HS-27A (cell line): ENCODE data around the gene NCAPD2.
A peak's percentile ranks its signal among the peaks of the same experiment; 100 is the strongest.

Experiments
- DNase-seq: peaks from one replicate; pipeline ENCODE4 v3.0.0-alpha.2; 2012; ENCODE audit warnings: low read depth, missing footprints

NCAPD2 gene

DNA sequence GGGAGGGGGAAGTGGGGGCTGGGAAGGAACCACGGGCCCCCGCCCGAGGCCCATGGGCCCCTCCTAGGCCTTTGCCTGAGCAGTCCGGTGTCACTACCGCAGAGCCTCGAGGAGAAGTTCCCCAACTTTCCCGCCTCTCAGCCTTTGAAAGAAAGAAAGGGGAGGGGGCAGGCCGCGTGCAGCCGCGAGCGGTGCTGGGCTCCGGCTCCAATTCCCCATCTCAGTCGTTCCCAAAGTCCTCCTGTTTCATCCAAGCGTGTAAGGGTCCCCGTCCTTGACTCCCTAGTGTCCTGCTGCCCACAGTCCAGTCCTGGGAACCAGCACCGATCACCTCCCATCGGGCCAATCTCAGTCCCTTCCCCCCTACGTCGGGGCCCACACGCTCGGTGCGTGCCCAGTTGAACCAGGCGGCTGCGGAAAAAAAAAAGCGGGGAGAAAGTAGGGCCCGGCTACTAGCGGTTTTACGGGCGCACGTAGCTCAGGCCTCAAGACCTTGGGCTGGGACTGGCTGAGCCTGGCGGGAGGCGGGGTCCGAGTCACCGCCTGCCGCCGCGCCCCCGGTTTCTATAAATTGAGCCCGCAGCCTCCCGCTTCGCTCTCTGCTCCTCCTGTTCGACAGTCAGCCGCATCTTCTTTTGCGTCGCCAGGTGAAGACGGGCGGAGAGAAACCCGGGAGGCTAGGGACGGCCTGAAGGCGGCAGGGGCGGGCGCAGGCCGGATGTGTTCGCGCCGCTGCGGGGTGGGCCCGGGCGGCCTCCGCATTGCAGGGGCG, 40.2 kb downstream of the NCAPD2 start, which contains the start of gene GAPDH:
Gene GAPDH (plus strand): TSS at position 595 of the 772 bp plus-strand sequence. CDS start 316 bp downstream, outside the sequence.
- DNase-seq, result peak; percentile 96

- DNase-seq, result no peak
These were observed 40.7 kb downstream of the NCAPD2 start for GRCh38 chr12:6534695-6534944.

GRCh38 chr12:6534945-6535696, 41.2 kb downstream of the NCAPD2 start:
- peak; percentile 45 for DNase-seq

DNA sequence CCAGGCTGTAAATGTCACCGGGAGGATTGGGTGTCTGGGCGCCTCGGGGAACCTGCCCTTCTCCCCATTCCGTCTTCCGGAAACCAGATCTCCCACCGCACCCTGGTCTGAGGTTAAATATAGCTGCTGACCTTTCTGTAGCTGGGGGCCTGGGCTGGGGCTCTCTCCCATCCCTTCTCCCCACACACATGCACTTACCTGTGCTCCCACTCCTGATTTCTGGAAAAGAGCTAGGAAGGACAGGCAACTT, 41.7 kb downstream of the NCAPD2 start:
- no peak for DNase-seq

DNA sequence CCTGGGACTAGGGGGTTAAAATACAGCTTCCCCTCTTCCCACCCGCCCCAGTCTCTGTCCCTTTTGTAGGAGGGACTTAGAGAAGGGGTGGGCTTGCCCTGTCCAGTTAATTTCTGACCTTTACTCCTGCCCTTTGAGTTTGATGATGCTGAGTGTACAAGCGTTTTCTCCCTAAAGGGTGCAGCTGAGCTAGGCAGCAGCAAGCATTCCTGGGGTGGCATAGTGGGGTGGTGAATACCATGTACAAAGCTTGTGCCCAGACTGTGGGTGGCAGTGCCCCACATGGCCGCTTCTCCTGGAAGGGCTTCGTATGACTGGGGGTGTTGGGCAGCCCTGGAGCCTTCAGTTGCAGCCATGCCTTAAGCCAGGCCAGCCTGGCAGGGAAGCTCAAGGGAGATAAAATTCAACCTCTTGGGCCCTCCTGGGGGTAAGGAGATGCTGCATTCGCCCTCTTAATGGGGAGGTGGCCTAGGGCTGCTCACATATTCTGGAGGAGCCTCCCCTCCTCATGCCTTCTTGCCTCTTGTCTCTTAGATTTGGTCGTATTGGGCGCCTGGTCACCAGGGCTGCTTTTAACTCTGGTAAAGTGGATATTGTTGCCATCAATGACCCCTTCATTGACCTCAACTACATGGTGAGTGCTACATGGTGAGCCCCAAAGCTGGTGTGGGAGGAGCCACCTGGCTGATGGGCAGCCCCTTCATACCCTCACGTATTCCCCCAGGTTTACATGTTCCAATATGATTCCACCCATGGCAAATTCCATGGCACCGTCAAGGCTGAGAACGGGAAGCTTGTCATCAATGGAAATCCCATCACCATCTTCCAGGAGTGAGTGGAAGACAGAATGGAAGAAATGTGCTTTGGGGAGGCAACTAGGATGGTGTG, 42.3 kb downstream of the NCAPD2 start:
- DNase-seq, result no peak

- DNase-seq, result no peak
These were observed 43.1 kb downstream of the NCAPD2 start for GRCh38 chr12:6536894-6537579.

DNA sequence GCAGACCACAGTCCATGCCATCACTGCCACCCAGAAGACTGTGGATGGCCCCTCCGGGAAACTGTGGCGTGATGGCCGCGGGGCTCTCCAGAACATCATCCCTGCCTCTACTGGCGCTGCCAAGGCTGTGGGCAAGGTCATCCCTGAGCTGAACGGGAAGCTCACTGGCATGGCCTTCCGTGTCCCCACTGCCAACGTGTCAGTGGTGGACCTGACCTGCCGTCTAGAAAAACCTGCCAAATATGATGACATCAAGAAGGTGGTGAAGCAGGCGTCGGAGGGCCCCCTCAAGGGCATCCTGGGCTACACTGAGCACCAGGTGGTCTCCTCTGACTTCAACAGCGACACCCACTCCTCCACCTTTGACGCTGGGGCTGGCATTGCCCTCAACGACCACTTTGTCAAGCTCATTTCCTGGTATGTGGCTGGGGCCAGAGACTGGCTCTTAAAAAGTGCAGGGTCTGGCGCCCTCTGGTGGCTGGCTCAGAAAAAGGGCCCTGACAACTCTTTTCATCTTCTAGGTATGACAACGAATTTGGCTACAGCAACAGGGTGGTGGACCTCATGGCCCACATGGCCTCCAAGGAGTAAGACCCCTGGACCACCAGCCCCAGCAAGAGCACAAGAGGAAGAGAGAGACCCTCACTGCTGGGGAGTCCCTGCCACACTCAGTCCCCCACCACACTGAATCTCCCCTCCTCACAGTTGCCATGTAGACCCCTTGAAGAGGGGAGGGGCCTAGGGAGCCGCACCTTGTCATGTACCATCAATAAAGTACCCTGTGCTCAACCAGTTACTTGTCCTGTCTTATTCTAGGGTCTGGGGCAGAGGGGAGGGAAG, 43.9 kb downstream of the NCAPD2 start:
- peak; percentile 47 for DNase-seq

DNA sequence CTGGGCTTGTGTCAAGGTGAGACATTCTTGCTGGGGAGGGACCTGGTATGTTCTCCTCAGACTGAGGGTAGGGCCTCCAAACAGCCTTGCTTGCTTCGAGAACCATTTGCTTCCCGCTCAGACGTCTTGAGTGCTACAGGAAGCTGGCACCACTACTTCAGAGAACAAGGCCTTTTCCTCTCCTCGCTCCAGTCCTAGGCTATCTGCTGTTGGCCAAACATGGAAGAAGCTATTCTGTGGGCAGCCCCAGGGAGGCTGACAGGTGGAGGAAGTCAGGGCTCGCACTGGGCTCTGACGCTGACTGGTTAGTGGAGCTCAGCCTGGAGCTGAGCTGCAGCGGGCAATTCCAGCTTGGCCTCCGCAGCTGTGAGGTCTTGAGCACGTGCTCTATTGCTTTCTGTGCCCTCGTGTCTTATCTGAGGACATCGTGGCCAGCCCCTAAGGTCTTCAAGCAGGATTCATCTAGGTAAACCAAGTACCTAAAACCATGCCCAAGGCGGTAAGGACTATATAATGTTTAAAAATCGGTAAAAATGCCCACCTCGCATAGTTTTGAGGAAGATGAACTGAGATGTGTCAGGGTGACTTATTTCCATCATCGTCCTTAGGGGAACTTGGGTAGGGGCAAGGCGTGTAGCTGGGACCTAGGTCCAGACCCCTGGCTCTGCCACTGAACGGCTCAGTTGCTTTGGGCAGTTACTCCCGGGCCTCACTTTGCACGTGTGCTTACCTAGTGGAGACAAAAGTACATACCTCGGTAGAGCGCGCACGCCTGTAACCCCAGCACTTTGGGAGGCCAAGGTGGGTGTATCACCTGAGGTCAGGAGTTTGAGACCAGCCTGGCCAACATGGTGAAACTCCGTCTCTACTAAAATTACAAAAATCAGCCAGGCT, 44.8 kb downstream of the NCAPD2 start:
- peak; percentile 42 for DNase-seq

DNA sequence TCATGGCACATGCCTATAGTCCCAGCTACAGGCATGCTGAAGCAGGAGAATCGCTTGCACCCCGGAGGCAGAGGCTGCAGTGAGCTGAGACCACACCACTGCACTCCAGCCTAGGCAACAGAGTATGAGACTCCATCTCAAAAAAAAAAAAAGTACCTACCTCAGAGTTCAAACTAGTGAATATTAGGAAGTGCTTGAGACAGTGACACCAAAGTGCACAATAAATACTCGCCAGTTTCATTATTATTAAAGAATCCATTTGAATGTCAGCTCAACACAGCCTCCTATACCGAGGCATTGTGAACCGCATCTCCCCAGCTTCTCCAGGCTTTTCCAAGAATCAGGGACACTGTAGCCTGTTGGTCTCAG, 45.4 kb downstream of the NCAPD2 start:
- DNase-seq, result no peak

GRCh38 chr12:6539707-6540134, 45.8 kb downstream of the NCAPD2 start:
- DNase-seq, result peak; percentile 46

GRCh38 chr12:6540181-6540877, 46.4 kb downstream of the NCAPD2 start:
- peak; percentile 90 for DNase-seq

- DNase-seq, result no peak
These were observed 47.7 kb downstream of the NCAPD2 start for GRCh38 chr12:6541371-6542165.

GRCh38 chr12:6542209-6543009, 48.5 kb downstream of the NCAPD2 start:
- DNase-seq, result no peak

DNA sequence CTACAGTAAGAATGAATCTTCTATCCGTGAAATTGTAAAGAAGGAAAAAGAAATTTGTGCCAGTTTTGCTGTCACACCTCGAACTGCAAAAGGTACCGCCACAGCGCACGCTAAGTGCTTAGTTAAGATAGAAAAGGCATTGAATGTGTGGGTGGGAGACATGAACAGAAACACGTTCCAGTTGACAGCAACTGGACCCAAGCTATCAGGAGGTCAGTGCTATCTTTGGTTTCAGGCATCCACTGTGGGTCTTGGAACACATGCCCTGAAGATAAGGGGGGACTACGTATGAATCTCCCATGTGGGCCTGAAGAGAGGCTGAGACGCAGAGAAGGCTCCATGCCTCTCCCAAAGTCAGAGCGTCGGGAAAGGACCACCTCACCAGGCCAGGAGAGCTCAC, 52.1 kb downstream of the NCAPD2 start:
- no peak for DNase-seq

- no peak for DNase-seq
These were observed 53.7 kb downstream of the NCAPD2 start for GRCh38 chr12:6547566-6547965.

DNA sequence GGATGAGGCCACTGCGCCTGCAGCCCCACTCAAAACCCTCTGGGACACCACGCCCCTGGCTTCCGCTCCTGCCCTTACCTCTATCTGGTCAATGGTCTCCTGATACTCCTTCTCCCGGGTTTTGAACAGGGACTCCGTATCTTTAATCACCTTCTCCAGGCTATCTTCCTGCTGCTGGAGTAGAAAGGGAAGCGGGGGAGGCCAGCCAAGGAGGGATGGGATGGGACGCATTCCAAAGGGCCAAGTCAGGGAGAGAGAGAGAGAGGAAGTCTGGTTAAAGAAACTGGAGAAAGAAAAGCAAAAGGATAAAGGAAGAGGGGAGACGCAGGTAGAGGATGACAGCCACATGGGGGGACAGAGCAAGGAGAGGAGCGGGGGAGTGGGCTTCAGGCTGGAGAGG, 54.1 kb downstream of the NCAPD2 start:
- peak; percentile 71 for DNase-seq

DNA sequence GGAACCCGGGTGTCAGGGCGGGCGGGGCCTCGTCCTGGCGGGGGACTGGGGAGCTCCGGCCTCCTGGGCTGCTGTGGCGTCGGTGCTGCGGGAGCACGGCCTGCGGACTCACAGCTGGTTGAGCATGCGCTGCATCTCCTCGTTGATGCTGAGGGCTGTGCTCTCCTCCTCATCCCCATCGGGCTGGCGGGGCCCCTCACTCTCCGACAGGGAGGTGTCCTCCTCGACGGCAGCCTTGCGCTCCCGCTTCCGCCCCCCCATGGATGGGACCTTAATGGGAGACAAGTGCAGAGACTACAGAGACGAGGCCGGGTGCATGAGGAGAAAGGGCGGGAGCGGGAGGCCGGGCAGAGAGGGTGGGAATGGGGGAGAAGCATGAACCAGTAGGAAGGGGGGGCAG, 54.7 kb downstream of the NCAPD2 start:
- DNase-seq, result no peak
